GM12878 (cell line): ENCODE data around the gene TCF7L2.

Experiments
- ASH2L ChIP-seq: fragments of 300-600, 200-600 bp; sonication (generic); IDR thresholded peaks from 2 replicates; pipeline ENCODE4 v1.6.1; 2017; ENCODE audit warnings: low read depth, mild to moderate bottlenecking, borderline replicate concordance
- CREM ChIP-seq: IDR thresholded peaks from 2 replicates; pipeline ENCODE4 v1.6.1; 2014; ENCODE audit warnings: antibody characterized with exemption, low read depth
- DPF2 ChIP-seq: fragments of 450-650 bp; IDR thresholded peaks from 2 replicates; pipeline ENCODE4 v1.6.1; 2017; ENCODE audit warnings: mild to moderate bottlenecking
- EP300 ChIP-seq, 2 experiments: fragments of 150-350 bp in 1 of 2; IDR thresholded peaks; 2 replicates each; pipeline ENCODE4 v1.6.1; 2011 to 2012; ENCODE audit warnings: low read depth in 2 of 2, low read length in 2 of 2, borderline replicate concordance in 1 of 2, improper control_type of control experiment in 1 of 2, inconsistent platforms in 1 of 2; ENCODE audit not compliant: control insufficient read depth in 1 of 2
- NR2C2 ChIP-seq: IDR thresholded peaks from 2 replicates; pipeline ENCODE4 v1.6.1; 2011; ENCODE audit warnings: borderline replicate concordance, low read depth; ENCODE audit not compliant: control insufficient read depth, insufficient read length
- POLR2AphosphoS5 ChIP-seq: IDR thresholded peaks from 2 replicates; pipeline ENCODE4 v1.6.1; 2011; ENCODE audit warnings: mild to moderate bottlenecking, low read length, inconsistent platforms
- RBBP5 ChIP-seq: fragments of 200-600 bp; sonication (generic); conservative IDR thresholded peaks from 2 replicates; pipeline ENCODE4 v1.6.1; 2016
- RFX5 ChIP-seq: IDR thresholded peaks from 2 replicates; pipeline ENCODE4 v1.6.1; 2011; ENCODE audit warnings: low read depth, low read length, improper control_type of control experiment
- TAF1 ChIP-seq: IDR thresholded peaks from 2 replicates; pipeline ENCODE4 v1.6.1; 2011; ENCODE audit warnings: mild to moderate bottlenecking, low read depth, low read length, borderline replicate concordance
- TF ChIP-seq, protein P1 (sequence below): IDR thresholded peaks from 2 replicates; pipeline ENCODE4 v1.6.1; 2012; ENCODE audit warnings: improper control_type of control experiment, low read depth, low read length; ENCODE audit not compliant: insufficient replicate concordance
- TF ChIP-seq, protein P2 (sequence below): fragments of 450-650 bp; IDR thresholded peaks from 2 replicates; pipeline ENCODE4 v1.6.1; 2016; ENCODE audit warnings: mild to moderate bottlenecking, moderate library complexity, borderline replicate concordance
- TF ChIP-seq, protein P3 (sequence below), 3 experiments: IDR thresholded peaks in 2 of 3; conservative IDR thresholded peaks in 1 of 3; 2 replicates each; pipeline ENCODE4 v1.5.1; 2011; ENCODE audit warnings: low read depth in 3 of 3, low read length in 3 of 3, mild to moderate bottlenecking in 3 of 3, control low read depth in 2 of 3, moderate library complexity in 2 of 3, inconsistent platforms in 1 of 3, mixed read lengths in 1 of 3; ENCODE audit not compliant: control insufficient read depth in 2 of 3, insufficient read depth in 1 of 3; ENCODE audit errors: extremely low read depth in 1 of 3
- TF ChIP-seq, protein P4 (sequence below): fragments of 450-650 bp; IDR thresholded peaks from 2 replicates; pipeline ENCODE4 v1.6.1; 2017; ENCODE audit warnings: mild to moderate bottlenecking, low read depth, inconsistent platforms; ENCODE audit not compliant: poor library complexity, severe bottlenecking

DNA sequence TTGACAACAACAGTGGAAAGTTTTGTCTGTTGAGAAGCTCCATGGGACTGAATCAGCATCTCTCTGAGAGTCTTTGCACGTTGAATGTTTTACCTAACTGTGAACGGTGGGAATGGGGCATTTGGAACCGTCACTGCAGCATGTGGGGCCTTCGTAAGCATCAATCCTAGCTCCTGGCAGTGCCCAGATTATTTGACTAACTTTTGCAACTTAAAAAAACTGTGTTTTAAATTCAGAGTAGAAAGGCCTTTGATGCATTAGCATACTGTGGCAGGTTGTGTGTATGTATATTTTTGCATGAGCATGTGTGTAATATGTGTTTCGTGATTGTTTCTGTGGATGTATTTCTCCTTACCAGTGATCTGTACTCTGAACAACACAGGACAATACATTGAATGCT, 194.5 kb downstream of the TCF7L2 start:
- TF ChIP-seq EP300 (IDR thresholded peaks at IDR 0.05; ENCODE audit: borderline replicate concordance in 1 of 2, control insufficient read depth in 1 of 2, low read depth in 2 of 2, low read length in 2 of 2) (no peak), DPF2 (no peak), POLR2AphosphoS5 (no peak), TAF1 (no peak), CREM (no peak), RFX5 (no peak), RBBP5 (no peak), NR2C2 (no peak), ASH2L (no peak)
- TF ChIP-seq, protein P1, sequence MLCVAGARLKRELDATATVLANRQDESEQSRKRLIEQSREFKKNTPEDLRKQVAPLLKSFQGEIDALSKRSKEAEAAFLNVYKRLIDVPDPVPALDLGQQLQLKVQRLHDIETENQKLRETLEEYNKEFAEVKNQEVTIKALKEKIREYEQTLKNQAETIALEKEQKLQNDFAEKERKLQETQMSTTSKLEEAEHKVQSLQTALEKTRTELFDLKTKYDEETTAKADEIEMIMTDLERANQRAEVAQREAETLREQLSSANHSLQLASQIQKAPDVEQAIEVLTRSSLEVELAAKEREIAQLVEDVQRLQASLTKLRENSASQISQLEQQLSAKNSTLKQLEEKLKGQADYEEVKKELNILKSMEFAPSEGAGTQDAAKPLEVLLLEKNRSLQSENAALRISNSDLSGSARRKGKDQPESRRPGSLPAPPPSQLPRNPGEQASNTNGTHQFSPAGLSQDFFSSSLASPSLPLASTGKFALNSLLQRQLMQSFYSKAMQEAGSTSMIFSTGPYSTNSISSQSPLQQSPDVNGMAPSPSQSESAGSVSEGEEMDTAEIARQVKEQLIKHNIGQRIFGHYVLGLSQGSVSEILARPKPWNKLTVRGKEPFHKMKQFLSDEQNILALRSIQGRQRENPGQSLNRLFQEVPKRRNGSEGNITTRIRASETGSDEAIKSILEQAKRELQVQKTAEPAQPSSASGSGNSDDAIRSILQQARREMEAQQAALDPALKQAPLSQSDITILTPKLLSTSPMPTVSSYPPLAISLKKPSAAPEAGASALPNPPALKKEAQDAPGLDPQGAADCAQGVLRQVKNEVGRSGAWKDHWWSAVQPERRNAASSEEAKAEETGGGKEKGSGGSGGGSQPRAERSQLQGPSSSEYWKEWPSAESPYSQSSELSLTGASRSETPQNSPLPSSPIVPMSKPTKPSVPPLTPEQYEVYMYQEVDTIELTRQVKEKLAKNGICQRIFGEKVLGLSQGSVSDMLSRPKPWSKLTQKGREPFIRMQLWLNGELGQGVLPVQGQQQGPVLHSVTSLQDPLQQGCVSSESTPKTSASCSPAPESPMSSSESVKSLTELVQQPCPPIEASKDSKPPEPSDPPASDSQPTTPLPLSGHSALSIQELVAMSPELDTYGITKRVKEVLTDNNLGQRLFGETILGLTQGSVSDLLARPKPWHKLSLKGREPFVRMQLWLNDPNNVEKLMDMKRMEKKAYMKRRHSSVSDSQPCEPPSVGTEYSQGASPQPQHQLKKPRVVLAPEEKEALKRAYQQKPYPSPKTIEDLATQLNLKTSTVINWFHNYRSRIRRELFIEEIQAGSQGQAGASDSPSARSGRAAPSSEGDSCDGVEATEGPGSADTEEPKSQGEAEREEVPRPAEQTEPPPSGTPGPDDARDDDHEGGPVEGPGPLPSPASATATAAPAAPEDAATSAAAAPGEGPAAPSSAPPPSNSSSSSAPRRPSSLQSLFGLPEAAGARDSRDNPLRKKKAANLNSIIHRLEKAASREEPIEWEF: no peak
- TF ChIP-seq, protein P2, sequence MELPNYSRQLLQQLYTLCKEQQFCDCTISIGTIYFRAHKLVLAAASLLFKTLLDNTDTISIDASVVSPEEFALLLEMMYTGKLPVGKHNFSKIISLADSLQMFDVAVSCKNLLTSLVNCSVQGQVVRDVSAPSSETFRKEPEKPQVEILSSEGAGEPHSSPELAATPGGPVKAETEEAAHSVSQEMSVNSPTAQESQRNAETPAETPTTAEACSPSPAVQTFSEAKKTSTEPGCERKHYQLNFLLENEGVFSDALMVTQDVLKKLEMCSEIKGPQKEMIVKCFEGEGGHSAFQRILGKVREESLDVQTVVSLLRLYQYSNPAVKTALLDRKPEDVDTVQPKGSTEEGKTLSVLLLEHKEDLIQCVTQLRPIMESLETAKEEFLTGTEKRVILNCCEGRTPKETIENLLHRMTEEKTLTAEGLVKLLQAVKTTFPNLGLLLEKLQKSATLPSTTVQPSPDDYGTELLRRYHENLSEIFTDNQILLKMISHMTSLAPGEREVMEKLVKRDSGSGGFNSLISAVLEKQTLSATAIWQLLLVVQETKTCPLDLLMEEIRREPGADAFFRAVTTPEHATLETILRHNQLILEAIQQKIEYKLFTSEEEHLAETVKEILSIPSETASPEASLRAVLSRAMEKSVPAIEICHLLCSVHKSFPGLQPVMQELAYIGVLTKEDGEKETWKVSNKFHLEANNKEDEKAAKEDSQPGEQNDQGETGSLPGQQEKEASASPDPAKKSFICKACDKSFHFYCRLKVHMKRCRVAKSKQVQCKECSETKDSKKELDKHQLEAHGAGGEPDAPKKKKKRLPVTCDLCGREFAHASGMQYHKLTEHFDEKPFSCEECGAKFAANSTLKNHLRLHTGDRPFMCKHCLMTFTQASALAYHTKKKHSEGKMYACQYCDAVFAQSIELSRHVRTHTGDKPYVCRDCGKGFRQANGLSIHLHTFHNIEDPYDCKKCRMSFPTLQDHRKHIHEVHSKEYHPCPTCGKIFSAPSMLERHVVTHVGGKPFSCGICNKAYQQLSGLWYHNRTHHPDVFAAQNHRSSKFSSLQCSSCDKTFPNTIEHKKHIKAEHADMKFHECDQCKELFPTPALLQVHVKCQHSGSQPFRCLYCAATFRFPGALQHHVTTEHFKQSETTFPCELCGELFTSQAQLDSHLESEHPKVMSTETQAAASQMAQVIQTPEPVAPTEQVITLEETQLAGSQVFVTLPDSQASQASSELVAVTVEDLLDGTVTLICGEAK: no peak
- TF ChIP-seq, protein P3, sequence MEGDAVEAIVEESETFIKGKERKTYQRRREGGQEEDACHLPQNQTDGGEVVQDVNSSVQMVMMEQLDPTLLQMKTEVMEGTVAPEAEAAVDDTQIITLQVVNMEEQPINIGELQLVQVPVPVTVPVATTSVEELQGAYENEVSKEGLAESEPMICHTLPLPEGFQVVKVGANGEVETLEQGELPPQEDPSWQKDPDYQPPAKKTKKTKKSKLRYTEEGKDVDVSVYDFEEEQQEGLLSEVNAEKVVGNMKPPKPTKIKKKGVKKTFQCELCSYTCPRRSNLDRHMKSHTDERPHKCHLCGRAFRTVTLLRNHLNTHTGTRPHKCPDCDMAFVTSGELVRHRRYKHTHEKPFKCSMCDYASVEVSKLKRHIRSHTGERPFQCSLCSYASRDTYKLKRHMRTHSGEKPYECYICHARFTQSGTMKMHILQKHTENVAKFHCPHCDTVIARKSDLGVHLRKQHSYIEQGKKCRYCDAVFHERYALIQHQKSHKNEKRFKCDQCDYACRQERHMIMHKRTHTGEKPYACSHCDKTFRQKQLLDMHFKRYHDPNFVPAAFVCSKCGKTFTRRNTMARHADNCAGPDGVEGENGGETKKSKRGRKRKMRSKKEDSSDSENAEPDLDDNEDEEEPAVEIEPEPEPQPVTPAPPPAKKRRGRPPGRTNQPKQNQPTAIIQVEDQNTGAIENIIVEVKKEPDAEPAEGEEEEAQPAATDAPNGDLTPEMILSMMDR (IDR thresholded peaks at IDR 0.05 in 2 of 3, conservative IDR thresholded peaks at IDR 0.05 in 1 of 3; ENCODE audit: control insufficient read depth in 2 of 3, extremely low read depth in 1 of 3, insufficient read depth in 1 of 3, low read depth in 3 of 3, low read length in 3 of 3): no peak
- TF ChIP-seq, protein P4, sequence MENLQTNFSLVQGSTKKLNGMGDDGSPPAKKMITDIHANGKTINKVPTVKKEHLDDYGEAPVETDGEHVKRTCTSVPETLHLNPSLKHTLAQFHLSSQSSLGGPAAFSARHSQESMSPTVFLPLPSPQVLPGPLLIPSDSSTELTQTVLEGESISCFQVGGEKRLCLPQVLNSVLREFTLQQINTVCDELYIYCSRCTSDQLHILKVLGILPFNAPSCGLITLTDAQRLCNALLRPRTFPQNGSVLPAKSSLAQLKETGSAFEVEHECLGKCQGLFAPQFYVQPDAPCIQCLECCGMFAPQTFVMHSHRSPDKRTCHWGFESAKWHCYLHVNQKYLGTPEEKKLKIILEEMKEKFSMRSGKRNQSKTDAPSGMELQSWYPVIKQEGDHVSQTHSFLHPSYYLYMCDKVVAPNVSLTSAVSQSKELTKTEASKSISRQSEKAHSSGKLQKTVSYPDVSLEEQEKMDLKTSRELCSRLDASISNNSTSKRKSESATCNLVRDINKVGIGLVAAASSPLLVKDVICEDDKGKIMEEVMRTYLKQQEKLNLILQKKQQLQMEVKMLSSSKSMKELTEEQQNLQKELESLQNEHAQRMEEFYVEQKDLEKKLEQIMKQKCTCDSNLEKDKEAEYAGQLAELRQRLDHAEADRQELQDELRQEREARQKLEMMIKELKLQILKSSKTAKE: no peak
